Cerebellar nuclear complex (tissue), 1 donor: Measurements from ENCODE around the gene IRX3.

Experiments used
- DNase-seq, 2 experiments: peaks; one replicate each; lab custom pipeline; 2025; lab: John Stamatoyannopoulos, UW

Gene IRX3

DNA sequence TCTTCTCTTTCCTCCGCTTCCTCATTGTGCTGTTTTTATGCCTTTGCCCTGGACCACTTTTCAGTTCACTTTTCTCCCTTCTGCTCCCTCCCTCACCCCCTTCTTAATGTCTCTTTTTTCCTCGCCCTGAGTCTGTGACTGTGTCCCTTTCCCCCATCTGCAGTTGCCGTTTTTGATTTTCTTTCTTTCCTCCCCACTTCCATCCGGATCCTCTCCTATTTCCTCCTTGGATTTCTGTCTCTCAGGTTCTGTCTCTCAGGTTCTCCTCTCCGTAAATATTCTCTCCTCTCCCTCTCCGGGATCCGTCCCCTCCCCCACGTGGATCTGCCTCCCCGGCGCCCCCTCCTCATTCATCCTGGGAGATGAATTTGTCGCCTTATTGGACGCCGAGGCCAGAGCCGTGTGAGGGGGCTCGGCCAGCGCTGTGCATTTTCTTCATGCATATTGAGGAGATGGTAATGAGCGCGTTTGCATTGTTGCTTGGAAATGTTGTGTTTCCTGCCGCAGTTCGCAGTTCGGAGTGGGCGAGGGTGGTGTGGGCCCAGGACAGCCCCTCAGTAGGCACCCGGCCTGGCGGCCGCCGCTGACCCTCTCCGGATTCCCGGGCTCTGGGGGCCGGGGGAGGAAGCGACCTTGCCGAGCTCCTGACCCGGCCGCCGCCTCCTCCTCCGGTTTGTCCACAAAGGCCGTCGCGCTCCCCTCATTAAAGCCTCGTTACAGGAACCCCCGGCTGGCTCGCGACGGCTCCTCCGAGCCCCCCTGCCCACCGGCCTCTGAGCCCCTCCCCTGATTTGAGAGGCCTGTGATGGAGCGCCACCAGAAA lies 4.5 kb upstream of the IRX3 start:
- DNase-seq = no peak

DNA sequence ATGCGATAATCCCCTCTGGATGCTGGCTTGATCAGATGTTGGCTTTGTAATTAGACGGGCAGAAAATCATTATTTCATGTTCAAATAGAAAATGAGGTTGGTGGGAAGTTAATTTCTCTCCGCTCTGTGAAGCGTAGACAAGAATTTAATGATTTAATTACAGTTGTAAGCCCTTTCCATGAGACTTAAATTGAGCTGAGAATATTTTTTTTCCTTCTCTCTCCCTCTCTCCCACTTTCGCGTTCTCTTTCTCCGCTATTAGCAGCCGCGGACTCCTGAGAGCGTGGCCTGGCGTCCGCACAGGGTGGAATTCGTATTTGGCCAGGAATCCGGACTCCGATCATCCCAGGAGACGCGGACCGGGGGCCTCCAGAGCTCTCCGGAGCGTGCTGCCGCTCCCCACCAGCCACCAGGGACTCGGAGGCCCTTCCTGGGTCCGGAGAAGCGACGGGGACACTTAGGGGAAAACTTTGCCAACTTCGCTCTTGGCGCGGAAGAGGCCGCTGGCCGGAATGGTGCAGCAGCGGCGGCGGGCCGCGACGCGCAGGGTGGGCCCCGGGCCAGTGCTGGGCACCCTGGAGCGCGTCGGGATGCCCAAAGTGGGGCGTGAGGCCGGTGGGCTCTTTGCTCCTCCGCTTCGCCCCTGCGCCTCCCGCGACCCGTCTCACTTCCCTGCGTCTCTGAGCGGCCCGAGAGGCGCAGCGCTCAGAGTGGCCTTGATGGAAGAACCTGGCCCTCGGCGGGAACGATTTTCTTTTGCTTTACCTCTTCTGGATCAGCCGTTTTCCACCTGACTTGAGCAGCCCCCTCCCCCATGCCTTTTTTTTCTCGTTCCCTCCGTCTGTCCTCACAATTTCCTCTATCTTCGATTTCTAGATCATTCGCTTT lies 3.6 kb upstream of the IRX3 start:
- no peak for DNase-seq

DNA sequence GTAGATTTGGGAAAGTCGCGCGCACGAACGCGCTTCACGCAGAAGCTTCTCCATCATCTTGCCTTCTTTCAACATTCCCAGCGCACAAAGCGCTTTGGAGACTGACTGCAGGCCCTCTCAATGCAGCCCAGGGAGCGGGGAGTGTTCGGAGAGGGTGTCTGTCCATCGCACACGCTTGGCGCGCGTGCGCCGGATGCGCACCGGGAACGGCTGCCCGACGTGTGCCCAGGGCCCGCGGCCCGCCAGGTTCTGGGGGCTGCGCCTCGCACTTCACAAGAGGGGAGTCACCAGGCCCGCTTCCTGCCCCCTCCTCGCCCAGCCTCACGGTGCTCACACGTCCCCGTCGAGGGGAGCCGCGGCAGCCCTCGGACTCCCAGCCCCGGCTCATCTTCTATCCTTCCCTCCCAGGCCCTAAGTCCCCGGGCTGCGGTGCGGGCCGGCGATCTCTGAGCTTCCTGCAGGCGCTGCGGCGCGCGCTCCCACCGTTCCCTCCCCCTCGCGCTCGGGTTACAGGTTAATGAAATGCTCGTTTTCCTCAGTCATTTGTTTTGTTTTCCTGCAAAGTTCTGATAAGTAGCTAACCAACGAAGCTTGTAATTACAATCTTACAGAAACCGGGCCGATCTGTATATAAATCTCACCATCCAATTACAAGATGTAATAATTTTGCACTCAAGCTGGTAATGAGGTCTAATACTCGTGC lies 2.8 kb upstream of the IRX3 start:
- DNase-seq = no peak

DNA sequence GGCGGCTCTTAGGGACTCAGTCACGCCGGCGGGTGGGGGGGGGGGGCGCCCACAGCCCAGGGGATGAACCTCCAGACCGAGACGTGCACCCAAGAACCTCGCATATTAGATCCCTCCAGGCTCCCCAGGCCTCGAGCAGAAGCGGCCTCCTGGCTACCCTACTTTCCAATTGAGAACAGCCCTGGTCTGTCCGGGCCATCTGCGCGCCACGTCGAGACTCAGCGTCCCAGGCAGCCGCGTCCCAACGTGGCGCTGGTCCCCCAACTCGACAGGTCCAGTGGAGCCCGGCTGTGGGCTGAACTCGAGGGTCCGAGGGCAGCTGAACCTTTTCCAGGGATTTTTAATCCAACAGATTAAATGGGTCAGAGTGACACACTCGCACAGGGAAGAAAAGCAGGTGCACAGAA lies 2.3 kb upstream of the IRX3 start:
- no peak for DNase-seq

DNA sequence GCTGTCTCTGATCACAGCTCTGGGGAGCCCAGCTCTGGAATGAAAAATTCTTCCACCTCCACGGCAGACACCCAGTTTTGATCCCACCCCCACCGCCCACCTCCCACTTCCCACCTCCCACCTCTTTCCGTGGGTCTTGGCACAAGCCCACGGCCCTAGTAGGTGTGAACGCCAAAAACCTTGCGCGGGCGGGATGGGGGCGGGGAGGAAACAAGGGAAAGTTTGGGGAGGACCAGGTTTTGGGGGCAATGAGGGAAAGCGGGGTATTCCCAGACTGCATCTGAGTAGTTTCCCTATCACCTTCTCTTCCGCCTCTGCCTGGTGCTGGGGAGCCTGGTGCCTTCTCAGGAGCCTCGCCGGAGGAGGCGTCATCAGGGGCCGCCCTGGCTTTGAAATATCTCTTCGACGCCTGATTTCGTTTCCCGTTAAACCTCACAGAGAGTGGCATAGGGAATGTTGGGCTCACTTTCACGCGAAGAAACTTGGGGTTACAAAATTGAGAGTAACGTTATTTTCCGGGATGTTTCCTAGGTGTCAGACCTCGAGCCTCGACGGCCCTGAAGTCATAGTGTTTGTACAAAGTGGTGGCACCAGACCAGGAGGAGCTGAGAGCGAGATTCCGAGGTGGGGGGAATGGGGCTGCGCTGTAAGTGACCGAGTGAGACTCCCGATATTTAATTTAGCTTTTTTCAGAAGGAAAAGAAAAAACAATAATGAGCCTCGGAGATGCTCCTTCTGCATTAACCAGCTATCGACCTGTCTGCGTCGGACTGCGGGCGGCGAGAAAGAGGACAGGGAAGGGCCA lies 1.6 kb upstream of the IRX3 start:
- DNase-seq = no peak

DNA sequence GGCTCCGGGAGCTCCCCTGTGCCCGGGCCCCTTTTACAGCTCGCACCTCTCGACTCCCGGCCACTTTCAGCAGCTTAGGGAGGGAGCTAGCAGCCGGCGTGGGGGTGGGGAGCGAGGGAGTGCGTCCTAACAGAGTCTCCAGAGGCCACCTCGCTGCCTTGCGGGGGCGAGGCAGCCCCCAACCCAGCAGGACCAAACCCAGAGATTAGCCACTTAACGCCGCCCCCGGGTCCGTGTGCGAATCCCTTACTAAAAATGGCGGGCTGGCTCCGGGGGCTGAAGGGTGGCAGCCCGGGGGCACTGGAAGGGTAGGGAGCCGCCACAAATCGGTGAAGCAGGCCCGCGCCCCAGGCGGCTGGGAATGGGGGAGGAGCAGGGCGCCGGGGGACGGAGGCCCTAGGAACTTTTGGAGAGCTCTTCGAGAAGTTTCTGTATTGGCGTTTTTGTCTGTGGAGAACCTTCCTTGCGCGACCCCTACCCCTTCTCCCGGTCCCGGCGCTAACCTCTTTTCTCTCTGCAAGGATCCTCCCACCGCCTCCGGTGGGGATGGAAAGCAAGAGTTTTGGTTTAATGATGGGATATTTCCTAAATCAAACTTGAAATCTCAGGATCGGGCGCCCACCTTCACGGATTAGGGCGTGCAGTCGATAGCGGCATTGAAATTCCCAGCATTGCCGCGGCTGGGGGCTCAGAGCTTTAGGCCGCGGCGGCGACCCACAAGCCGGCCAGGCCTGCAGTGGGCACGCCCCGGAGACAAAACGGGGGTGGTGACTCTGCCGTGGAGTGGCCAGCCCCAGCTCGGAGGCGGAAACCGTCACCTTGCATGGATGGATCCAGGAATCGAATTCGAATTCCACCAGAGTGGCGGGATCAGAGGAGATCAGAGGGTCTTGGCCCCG lies 793 bp upstream of the IRX3 start:
- DNase-seq = no peak

DNA sequence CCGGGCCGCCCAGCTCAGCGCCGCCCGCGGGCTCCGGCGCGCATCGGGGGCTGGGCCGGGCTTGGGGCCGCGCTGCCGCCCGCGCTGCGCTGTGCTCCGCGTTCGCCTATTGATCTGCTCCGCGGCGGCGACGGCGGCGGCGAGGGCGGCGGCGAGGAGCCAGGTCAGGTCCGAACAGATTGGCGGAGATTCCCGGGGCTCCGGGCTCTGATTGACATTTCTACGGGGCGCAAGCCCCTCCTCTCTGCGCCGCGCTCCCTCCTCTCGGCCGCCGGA lies 559 bp downstream of the IRX3 start:
- no peak for DNase-seq

DNA sequence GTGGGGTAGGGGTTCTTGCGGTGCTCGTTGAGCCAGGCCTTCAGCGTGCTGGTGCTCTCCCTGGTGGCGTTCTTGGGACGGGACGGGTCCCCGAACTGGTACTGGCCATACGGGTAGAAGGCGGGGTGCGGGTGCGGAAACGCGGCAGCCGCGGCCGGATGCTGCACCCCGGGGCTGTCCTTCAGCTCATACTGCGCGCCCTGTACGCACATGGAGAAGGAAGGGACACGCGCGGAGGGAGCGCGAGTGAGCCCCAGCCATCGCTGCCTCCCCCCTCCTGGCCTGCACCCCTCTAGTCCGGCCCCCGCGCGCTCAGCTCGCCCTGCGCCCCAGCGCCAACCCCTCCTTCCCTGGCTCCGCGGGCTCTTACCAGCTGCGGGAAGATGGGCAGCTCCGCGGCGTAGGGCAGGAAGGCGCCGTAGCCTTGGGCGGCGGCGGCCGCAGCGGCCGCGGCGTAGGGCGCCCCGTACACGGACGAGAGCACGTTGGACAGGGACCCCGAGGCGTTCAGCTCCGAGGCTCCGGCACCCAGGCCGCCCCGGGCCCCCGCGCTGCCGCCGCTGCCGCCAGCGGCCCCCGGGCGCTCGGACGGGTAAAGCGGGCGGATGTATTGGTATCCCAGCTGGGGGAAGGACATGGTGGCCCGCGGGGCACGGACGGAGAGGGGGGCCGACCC lies 1.0 kb downstream of the IRX3 start:
- DNase-seq = no peak

DNA sequence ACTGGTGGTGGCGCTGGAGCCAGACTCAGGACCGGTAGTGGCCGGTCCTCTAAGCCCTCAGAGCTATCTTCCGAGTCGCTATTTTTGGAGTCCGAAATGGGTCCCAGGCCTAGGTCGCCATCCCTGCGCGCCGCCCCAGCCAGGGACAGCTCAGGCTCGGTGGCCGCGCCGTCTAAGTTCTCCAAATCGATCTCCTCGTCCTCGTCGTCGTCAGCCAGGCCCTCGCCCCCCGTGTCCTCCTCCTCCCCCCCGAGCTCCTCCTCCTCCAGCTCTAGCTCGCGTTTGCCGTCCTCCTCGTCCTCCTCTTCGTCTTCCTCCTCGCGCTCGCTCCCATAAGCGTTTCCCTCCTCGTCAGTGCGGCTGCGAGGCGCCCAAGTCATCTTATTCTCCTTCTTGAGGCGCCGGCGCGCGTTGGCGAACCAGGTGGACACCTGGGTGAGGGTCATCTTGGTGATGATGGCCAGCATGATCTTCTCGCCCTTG lies 1.6 kb downstream of the IRX3 start:
- no peak for DNase-seq

DNA sequence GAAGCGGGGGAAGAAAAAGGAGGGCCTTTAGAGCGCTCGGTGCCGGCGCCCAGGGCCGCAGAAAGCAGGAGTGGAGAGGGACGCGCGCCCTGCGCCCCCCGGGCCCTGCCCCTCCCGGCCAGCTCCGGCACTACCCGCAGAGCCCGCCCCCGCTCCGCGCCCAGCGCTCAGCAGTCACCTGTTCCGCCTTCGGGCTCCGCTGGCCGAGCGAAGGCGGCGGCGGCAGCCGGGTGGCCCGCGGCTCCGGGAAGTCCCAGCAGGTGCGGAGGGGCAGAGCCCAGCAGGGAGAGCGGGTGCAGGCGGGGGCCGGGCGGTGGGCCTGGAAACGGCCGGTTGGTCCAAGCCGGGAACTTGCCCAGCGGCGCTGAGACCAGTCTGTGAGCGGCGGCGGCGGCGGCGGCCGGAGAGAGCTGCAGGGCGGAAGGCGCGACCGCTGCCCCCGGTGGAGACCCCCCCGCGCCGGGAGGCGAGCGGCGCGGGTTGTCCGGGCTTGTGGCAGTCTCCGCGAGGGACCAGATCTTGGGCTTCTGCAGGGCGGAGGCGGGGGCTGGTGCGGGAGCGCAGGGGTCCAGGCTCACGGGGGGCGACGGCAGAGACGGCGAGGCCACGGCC lies 2.2 kb downstream of the IRX3 start:
- DNase-seq = no peak

DNA sequence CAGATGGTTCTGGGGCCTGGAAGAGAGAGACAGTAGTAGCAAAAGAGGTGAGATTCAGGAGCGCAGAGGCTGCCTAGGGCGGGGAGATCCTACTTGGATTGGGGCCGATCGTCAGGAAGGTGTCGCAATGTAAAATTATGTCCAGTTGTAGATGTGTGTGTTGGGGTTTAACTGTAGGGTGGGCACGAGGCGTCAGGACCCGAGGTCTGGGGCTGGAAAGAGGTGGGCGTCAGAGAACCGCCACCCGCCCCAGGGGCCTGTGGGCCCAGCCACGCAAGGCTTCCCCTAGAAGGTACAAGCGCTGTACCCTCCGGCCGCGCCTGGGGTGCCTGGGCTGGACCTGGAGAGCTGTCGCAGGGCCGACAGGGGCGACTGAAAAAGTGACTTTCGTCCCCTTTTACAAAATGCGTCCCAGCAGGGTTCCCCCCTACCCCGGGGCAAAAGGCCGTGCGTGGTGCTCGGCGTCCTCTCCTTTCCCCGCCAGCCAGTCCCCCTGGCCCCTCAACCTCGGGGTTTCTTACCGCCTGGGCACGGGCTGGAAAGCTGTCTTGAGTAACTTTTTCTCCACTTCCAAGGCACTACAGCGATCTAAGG lies 2.8 kb downstream of the IRX3 start:
- no peak for DNase-seq

DNA sequence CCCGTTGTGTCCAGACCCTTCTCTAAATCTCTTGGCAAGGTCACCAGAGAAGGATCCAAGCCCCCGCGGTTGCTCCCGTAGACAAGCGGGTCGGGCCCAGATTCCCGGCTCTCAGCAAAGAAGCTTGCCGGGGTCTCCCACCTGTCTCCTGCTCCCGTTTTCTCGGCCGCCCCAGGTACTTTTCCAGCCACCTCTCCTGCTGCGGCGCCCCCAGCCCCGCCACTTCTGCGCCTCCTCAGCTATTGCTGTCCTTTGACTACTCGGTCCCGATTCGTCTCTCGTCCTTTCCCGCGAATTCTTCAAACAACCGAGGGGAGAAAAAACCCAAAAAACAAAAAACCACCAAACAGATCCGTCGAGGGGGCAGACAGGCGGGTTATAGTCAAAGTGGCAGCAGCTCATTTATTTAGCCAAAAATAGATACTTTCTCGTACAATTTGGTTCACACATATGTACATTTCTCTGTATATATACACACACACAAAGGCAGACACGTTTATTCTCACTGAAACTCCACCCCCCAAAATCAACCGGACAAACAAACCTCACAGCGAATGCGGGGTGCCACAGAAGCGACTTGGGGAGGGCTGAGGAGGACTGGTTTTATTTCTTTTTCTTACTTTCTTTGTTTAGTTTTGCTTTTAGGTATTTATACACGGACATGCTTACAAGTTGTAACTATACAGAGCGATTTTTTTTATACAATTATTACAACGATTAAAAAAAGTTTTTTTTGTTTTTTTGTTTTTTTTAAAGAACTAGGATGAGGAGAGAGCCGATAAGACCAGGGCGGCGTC lies 3.5 kb downstream of the IRX3 start:
- DNase-seq = no peak

DNA sequence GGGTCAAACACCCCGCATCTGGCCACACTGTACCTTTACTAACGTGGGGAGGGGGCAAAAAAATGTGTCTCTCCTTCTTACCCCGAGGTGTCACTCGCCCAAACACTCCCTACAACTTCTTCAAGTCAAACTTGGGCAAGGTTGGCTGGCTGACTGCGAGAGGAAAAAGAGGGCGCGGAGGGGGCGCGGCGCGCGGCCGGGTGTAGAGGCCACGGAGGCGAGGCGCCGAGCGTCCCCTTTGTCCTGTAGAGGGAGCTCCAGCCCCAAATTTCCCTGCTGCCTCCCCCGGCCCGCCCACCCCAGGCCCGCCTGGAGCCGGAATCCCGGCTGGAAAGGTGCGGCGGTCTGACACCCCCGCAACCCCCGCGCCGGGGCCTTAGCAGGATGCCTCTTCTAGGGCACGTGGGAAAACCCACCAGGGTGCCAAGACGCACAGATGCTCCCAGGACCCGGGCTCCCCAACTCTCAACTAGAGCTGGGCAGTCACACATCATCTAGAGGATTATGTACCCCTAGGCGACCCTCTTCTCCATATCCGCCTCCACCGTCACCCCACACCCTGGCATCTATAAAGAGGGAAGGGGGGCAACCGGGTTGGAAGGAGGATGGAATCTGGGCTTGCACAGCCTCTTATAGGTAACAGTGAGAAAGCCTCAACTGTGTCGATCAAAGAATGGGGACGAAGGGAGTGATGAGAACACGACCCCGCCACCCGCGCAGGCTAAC lies 4.2 kb downstream of the IRX3 start:
- DNase-seq = no peak

DNA sequence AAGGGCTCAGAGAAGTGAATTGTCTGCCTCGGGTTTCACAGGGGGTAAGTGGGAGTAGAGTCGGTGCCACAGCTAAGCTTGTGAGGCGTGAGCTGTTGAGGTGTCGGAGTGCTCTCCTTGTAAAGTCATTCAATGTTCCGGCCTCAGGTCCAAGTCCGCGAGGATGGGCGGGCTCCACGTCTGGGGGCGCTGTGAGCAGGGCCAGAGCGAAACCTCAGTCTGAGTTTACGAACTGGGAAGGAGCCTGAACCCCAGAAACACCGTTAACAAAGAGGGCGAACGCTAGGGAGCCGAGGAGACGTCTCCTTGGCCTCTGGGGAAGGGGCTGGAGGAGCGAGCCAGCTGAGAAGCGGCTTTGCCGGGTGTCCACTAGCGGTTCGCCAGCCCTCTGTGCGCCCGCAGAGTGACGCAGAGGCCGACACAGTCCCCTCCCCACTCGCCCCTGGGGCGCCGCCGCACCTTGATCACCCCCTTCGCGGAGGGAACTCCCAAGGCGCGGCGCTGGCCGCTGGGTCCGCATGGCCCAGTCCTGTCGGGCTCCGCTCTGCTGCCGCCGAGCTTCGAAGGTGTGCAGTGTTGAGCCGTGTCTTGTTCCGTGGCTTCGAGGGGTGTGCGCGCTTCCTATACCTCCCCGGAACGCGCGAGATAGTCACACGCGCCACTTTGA lies 4.9 kb downstream of the IRX3 start:
- DNase-seq = no peak

DNA sequence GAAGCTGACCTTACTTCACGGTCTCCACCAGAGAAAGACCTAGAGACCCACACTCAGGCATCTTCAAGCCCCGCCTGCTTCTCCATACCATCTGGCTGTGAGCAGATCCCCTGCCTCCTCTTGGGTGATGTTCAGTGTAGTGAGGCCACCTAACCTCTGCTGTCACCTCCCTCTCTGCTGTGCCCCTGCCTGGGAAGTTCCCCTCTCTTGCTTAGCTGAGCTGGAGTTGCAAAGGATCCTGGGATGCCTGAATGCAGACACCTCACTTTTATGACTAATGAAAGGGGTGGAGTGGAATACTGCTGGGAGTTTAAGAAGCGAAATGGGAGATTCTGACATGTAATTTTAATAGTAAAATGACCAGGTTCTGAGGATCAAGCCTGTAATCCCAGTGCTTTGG lies 5.8 kb downstream of the IRX3 start:
- no peak for DNase-seq

DNA sequence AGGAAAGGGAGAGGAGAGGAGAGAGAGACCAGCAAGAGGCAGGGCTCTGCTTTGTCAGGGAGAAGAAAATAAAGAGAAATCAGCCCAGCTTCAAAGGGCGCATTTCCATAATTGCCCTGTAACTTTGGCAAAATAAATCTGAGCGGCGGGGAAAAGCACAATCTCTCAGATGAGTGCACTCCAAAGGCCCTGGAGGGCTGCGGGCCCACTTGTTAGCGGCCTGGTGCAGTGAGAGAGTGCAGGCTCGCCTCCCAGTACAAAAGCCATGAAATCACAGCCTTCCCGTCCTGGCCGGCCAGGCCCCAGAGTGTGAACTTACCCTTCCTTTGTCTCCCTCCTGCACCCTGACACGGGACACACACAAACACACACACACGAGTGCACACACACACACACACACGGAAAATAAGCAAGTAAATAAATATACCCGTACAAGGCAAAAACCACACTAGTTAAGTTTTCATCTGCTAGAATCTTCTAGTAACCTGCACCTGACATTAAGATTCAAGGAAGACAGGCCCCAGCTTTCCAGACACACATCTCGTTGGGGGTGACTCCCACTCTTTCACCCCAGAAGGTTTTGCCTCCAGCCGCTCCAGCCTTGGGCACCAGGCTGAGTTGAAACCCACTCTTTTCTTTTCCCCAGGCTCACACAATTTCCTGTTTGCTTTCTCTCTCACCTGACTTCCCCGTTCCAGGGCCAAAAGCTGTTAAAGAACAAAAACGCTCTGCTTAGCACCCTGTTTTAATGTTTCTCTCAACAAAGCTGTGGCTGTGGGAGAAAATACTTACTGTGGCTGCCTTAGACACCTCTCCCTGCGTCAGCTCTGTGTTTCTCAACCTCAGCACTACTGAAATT lies 8.5 kb downstream of the IRX3 start:
- DNase-seq = no peak
